NCI-H82 treated with DMSO at 0.1 percent for 48 hours (cell line): ENCODE data around the gene PRPS1L1.

ENCODE experiments used
- DNase-seq: peaks from one replicate; lab custom pipeline; 2025; ENCODE audit not compliant: unreplicated experiment; lab: John Stamatoyannopoulos, UW

PRPS1L1 gene

DNA sequence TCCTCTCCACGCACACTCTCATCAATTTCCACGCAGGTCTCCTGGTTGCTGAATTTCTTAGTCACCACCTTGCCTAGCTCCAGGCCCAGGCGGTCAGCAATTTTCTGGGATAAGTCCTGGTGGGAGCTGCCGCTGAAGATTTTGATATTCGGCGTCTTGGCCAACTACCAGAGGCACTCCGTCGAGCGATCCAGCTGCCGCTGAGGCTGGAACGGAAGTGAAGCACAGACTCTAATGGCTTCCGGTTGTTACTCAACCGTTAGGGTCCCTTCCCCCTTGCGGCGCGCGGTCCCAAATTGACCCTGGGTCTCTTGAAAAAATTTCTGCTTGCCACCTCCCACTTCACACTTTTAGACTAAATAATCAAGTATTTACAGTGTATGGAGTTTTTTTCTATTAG lies at the start of gene PRPS1L1:
Gene PRPS1L1 (minus strand): TSS at position 219 of the 400 bp plus-strand sequence.
- DNase-seq, result no peak

DNA sequence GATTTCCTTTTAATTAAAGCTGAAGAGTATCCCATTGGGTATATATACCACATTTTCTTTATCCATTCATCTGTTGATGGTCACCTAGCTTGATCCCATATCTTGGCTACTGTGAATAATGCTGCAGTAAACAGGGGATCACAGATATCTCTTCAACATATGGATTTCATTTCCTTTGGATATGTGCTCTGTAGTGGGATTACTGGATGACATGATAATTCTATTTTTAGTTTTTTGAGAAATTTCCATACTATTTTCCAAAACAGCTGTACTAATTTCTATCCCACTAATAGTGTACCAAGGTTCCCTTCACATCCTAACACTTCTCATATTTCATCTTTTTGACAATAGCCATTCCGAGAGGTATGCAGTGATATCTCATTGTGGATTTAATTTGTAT lies 48.8 kb upstream of the PRPS1L1 start:
- DNase-seq, result no peak

DNA sequence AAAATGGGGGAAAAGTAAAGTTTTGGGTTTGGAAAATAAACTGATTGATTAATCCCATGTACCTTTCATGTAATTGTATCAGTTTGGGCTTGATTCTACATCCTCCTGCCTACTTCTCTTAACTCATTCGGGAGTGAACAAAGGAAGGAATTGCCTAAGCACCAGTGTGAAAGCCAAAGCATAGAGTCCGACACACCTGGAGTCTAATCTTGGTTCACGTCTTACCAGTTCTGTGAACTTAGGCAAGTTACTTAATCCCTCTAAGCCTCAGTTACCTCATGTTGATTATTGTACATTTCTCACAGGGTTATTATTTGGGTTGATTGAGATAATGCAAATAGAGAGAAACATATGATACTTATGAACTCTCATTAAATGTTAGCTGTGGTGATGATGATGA lies 41.1 kb upstream of the PRPS1L1 start:
- no peak for DNase-seq

DNA sequence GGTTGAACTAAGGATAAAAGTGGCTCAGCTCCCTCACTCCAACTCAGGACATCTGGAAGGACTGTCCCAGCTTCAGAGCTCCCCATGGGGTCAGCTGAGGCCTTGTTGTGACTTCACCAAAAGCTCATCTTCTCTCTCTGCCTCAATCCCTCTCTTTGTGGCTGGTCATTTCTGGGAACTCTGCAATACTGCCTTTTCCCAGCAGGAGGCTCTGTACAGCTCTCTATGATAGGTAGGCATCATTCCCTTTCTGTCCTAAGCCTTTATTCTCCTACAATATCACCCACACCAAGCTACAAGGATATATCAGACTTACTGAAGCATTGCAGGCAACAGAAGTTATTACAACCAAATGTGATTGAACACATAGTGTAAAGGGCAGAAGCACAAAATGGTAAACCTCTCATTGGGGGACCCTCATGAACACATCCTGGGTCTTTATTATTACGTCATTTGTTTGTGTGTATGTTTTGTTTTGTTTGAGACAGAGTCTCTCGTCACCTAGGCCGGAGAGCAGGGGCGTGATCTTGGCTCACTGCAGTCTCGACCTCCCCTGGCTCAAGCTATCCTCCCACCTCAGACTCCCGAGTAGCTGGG lies 36.7 kb upstream of the PRPS1L1 start:
- DNase-seq, result no peak

DNA sequence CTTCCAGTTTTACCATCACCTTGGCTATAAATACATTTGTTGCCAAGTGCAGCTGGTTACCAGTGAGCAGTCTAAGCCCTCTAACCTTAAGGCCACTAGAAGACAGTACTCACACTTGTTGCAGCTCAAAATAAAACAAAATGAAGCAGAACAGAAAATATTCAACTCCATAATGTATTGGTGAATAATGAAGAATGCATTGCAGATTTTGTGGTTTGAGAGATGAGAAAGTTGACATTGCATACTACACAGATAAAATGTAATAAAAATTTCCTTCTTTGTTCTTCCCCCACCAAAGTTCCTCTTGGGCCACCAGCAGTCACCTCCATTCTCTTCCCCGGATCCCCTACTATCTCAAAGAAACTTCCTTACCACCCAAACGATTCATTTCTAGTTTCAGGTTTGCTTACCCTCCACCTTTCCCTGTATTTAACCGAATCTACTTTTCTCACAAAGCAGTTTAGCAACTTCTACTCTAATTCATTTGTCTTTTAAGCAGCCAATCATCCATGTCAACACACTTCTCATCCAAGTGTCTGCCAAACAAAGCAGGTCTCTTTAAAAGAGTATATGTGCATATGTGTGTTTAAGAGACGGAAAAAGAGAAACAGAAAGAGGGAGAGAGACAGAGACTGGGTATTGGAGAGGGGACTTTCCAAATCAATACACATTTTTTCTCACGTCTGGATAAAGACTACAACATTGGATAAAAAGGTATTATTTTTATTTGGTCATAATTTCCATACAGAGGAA lies 35.7 kb upstream of the PRPS1L1 start:
- DNase-seq, result no peak

DNA sequence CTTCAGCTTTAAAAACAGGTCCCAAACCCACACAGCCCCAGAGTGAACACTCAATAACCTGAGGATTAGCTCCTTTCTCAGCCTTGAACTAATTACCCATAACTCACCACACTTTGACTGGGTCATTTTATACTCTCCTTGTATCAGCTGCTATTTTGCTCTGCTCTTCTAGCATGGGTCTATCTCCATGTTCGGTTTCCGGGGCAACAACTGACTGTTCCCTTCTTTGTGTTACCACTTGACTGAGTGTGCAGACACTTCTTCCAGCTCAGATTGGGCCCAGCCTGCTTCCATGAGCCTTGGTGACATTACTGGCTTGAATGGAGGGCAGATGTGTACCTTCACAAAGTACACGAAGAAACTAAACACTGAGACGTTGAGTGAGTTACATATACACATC lies 31.5 kb upstream of the PRPS1L1 start:
- no peak for DNase-seq

DNA sequence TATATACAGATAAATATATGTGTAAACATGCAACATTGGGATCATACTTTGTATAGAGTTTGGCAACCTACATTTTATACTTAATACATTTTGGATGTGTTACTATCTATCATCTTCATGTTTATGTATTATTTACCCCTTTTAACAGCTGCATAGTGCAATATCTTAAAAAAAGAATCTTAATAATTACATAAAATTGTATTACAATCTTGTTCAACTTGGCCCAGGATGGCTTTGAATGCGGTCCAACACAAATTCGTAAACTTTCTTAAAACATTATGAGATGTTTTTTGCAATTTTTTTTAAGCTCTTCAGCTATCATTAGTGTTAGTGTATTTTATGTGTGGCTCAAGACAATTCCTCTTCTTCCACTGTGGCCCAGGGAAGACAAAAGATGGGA lies 26.3 kb upstream of the PRPS1L1 start:
- no peak for DNase-seq

DNA sequence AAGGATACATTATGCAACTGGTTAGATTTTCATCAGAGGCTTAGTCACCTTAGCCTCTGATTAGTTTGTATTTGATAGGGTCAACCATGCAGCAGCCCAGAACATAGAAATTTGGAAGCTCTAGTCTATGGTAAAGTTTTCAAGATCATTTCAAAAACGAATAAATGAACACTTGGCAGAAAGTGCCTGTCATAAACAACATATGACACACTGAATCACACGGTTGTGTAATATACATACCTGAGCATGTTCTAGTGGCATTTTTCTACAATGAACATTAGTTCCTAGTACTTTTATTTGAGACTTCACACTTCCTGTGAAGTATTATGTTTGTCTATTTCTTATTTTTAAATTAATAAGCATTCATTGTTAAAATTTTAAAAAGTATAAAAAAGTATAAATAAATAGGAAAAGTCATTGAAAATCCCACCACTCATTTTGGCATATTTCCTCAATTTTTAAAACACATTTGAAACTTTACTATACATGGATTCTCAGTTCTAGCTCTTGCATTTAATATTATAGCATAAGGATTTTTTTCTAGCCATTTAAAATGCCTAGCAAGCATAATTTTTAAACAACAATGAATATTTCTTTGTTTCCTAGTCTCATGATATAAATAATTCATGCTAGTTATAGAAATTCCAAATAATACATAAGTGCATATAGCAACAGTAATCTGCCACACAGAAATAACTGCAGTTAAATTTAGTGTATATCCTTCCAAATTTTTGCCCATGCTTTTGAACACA lies 25.7 kb upstream of the PRPS1L1 start:
- DNase-seq, result no peak

DNA sequence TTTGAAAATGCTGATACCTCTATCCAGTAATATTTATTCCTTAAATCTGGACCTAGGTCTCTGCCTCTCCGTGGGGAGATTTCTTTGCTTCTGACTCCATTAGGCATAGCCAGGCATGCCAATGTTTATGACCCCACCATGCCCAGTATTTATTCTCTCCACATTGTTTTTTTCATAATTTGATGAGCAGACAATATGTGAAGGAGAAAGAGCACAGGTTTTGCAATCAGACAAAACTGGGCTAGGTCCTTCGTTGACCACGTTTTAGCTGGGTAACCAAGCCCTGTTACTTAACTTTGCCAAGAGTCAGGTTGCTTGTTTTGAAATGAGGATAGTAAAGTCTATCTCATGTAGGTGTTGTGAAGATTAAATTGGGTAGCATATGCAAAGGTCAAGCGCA lies 21.6 kb upstream of the PRPS1L1 start:
- DNase-seq, result no peak

DNA sequence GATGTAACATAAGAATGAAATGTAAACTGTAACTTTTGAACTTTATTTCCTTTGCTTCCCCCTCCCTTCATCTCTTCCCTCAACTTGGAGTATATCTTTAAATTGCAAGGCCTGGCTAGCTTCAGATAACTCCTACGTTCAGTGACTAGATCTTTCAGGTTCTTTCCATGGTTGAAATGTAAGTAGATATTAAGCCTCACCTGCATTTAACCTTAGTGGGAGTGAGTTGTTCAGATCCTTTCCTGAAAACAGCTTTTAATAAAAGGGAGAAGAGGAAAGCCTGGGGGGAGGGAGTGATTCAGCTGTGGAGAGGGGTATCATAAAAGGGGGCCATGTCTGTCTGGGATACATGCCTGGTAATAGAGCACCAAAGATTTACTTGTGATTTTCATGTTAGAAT lies 19.0 kb upstream of the PRPS1L1 start:
- no peak for DNase-seq

DNA sequence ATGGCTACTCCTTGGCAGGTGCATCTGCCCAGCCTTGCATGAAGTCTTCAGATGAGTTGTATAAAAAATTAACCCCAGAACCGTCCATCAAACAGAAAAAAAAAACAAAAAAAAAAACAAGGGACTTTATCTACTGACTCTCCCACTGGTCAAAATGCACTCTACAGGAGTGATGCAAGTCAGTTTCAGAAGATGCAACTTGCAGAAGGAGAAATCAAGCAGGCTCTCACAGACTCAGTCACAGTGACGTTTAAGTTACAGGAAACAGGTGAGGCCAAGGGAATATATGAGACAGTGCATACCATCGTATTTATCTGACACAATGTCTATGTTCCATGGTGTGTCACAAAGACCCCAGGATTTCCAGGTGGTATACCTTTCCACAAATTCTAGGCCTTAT lies 17.5 kb upstream of the PRPS1L1 start:
- no peak for DNase-seq

DNA sequence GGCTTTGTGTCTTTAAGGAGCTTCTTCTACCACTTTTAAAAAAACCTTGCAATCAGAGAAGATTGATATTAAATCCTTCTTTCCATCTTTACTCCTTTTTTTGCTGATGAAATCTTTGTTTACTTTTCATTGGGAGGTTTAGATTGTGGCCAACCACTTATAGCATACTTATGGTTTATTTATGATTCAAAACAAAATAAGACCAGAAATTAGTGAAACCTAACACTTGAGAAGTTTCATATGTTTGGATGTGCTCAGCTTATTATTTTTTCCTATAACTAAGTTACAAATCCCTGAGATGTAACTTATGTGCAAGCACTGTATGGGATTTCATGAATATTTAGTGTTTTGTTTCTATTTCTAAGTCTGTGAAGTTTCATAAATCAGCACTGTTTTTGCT lies 13.5 kb upstream of the PRPS1L1 start:
- no peak for DNase-seq

DNA sequence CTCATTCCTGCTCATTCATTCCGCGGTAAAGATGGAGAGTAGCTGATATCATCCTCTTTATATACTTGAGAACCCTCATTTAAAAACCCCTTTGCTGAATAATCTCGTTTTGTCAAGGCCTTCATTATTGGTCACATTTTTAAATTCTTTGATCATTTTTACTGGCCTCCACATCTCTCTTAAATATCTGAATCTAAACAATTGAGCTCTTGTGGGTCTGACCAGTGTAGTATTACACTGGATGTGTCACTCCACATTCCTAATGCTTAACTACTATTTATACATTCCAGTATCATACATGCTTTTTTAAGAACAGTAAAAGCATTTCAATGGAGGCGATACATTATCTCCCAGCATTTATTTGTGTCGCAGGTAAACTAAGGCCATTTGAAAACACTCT lies 12.6 kb upstream of the PRPS1L1 start:
- DNase-seq, result no peak

DNA sequence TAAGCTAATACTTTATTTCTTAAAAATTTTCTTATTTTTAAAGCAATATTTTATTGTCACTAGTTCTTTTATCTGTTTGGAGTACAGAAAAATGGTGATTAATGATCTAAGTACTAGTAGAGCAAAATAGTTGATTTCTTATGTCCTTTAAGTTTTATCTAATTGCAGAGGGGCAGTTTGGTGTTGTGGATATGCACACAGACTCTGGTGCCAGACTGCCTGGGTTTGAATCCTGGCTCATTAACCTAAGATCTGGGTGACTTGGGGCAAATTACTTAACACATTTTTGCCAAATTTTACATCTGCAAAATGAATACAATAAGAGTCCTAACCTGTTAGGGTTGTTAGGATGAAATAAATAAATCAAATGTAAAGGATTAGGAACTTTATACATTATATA lies 10.7 kb upstream of the PRPS1L1 start:
- DNase-seq, result no peak

DNA sequence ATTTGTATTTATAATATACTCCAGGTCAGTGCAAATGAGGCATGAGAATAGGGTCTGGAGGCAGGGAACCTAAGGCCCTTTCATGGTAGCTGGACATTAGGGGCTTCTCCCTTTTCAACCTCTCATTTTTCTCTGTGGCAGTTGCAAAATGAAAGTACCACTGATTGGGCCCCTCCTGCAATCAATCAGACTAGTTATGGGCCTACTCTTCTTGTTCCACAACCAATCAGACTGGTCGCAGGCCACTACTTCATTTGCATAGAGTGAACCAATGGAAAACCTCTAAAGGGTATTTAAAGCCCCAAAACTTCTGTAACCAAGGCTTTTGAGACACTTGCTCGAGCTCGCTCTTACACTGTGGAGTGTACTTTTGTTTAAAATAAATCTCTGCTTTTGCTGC lies 10.0 kb upstream of the PRPS1L1 start:
- DNase-seq, result no peak

DNA sequence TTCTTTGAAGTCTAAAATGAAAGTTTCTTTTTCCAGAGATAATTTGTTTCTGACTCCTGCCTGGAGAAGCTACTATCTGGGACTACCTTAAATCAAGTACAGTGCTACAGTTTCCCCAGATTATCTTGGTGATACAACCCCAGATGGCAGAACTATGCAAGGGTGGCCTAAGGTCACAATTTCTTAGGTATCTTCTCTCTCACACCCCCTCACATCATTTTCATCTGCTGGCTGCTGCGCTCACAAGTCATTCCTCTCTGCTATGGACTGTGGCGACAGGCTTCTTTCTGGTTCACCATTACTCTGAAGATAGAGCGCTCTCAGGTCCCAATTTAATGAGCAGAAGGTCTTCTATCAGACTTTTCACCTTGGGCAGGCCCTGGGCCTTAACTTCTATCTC lies 9.1 kb upstream of the PRPS1L1 start:
- DNase-seq, result no peak

DNA sequence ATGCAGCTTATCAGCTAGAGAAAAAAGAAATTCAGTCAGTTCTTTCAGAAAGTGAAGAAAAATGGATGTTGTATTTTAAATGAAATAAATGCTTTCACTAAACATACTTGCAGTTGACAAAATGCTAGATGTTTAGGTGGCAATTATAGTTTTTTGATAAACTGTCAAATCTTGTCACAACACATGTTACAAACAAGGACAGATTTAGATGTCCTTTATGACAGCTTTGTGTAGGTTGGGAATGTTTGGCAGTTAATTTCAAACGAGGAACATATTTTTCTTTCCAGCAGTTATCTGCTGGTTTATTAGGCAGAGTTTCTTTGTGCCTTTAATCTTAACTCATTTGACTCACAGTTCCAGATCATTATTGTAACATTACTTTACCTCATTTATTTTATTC lies 3.1 kb upstream of the PRPS1L1 start:
- no peak for DNase-seq

DNA sequence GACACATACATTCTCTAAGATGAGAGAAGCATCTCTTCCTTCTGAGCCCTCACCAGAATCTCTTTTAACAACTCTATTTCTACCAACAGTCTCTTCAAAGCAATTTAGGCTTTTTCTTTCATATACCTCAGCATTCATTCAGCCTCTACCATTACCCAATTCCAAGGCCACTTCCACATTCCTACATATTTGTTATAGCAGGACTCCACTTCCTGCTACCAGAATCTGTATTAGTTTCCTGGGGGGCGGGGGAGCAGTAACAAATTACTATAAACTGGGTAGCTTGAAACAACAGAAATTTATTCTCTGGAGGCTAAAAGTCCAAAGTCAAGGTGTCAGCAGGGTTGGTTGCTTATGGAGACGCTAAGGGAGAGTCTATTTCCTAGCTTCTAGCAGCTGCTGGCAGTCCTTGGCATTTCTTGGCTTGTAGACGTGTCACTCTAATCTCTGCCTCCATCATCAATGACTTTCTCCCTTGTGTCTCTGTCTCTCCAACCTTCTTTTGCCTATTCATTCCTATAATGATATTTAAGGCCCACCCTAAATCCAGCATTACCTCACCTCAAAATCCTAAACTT lies 7.4 kb downstream of the PRPS1L1 start:
- no peak for DNase-seq

DNA sequence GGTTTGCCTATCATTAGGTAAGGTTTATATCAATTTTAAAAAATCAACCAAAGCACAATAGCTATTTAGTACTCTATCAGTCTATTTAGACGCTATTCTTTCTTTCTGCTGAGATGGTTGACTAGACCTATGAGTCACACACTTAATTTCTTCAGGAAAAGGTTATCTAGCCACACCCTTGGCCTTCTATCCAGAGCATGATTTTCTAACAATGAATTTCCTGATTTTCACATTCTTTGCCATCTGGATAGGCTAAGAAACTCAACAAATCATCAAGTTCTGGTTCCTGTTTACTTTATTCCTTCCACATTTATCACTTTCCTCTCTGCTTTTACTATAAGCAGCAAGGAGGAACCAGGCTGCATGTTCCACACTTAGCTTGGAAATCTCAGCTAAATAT lies 8.1 kb downstream of the PRPS1L1 start:
- DNase-seq, result no peak

DNA sequence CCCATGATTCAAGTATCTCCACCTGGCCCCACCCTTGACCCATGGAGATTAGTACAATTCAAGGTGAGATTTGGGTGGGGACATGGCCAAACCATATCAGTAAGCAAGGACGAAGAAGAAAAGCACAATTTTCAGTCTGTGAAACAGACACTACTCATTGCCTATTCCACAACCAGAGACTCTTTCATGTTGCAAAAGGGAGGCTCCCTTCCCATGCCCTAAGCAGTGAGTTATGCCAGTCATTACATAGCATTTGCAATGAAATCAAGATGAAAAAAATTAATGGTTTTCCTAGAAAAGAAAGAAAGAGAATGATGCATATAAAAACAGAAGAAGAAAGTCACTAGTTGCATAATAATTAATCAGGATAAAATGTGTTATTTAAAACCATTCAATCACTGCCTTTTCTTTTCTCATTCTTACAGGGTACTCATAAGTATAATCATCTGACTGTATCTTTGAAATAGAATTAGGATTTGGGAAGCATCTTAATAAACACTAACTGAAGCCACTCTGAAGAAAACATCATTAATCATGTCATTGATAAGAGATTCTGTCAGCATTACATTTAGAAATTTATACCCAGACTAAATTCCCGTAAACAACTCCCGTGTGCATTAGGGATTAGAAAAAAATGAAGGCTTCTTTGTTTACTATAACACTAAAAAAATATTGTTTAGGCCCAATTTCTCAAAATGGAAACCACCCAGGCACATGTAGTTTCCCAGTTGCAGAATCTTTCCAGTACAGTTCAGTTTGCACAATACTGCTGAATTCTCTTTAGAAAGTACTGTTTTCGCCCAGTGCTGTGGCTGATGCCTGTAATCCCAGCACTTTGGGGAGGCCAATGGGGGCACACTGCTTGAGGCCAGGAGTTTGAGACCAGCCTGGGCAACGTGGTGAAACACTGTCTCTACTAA lies 9.1 kb downstream of the PRPS1L1 start:
- DNase-seq, result no peak
